Stimulated activated naive CD4-positive, alpha-beta T cell treated with Interleukin-2 at 50 U/mL for 16 hours (primary cell): Measurements from ENCODE around the gene SLFN14.
A peak's percentile ranks its signal among the peaks of the same experiment; 100 is the strongest.
"Not testable (repeated sequence)": the region's sequence is repeated elsewhere in the genome, so short reads cannot be mapped to it uniquely, and the experiment has no call there.

Source experiments
- DNase-seq: peaks from one replicate; lab custom pipeline; 2025; lab: John Stamatoyannopoulos, UW

SLFN14 gene

GRCh38 chr17:35560703-35561102 is at the start of gene SLFN14:
Gene SLFN14 (minus strand): TSS chr17:35560819. CDS start chr17:35558062, 2,757 bp downstream.
- DNase-seq: no peak

- DNase-seq: no peak
Observed at GRCh38 chr17:35609831-35610230, 49.2 kb upstream of the SLFN14 start.

GRCh38 chr17:35607239-35607847 is 46.7 kb upstream of the SLFN14 start:
- DNase-seq: no peak

- no peak for DNase-seq
Observed at GRCh38 chr17:35605678-35606077, 45.1 kb upstream of the SLFN14 start.

DNA sequence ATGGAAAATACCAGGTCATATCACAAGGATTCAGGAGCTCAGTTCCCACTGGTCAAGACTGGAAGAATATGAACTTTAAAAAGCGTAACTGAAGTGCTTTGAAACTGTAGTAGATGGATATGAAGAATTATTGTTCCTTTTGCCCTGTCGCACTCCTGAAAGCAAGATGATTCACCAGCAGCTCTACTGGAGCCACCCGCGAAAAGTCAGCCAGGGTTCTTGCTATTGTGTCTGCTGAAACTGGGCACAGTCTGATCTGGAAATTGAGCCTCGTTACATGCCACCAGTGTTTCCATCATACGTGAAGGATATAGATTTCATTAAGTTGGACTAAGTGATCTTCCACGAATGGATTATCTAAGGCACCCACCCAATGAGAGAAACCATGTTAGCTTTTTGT is 43.1 kb upstream of the SLFN14 start:
- no peak for DNase-seq

DNA sequence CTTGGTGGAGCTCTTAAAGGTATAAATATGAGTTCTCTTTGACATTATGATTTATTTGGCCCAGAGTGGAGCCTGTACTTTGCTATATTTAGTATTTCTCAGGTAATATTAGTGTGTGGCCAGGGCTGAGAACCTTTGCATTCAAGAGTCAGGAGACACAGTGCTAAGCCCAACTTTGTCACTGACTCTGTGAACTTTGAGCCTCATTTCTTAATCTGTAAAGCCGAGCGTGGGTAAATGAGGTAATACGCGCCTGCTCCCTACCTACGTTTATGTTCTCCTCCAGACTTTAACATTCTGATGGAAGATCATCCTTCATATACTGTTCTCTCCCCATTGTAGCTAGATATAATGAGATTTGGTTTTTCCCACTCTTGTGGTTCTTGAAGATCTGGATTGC is 37.0 kb upstream of the SLFN14 start:
- no peak for DNase-seq

DNA sequence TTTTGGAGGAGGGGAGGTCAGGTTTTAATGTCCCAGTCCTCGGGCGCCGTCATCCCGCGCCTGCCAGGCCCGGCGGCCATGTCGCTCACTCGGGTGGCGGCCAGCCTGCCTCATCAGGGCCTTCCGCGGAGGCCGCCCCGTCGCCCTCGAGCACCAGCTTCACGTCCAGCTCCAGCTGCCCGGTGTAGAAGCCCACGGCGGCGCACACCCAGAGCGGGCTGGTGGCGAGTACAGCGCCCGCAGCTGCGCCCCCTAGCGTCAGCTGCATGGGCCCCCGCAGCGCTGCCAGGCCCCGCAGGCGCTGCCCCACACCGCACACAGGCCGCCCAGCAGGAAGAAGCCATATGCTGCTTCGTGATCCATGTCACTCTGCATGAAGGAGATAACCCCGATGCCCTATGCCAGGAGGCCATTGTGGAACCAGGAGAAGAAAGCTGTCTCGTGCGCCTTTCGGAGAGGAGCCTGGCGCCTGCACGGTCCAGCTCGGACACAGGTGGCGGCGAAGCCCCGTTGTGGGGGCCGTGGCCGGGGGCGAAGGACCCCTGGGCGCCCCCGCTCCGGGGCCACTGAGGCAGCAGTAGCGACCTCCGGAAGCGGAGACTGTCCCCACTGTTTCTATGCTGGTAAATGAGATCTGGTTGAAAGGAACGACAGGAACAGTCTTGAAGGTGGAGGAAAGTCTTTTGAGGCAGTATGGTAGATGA is 36.1 kb upstream of the SLFN14 start:
- DNase-seq: no peak

- DNase-seq: no peak
Observed at GRCh38 chr17:35596072-35596471, 35.5 kb upstream of the SLFN14 start.

GRCh38 chr17:35588196-35588920 is 27.7 kb upstream of the SLFN14 start:
- DNase-seq: no peak

DNA sequence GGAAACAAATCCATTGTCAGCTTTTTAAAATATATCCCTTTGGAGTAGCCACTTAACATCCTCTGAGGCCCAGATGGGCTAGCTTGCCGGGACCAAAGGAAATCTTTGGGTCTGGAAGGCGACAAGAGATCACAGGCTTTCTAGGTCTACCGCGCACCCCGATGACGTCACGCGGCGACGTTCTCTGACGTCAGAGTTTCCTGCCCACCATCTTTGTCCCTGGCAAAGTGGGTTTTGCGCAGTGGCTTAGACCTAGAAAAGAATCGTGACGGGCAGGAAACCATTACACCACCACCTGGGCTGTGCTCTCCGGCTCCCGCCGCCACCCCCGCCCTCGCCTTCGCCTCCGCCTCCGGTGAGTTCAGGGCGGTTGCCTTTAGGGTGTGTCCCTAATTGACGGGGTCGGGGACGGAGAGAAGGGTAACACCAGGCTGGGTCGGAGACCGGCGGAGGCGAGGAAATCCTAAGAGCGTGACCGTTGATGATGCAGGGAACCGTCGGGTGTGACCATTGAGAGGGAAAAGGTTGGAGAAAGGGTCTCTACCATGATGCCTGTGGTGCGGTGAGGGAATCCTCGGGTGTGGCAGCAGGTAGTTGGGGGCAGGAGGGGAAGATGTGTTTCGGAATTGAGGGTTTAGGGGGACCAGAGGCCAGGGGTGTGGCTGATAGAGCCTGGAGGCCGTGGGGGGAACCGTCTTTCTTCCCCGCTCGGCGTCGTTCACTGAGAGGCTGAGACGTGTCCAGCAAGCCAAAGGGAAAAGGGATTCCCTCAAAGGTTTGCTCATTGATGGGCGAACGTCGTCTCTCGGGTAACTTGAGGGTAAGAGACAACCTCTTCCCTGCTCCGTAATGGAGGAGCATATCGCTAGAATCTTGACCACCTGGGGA is 26.7 kb upstream of the SLFN14 start, which contains the start of gene AP2B1:
Gene AP2B1, plus strand, starts transcription at position 249 of the 888 bp plus-strand sequence. CDS start 6,709 bp downstream, outside the sequence.
- peak; percentile 91 for DNase-seq

- no peak for DNase-seq
Observed at GRCh38 chr17:35586569-35587073, 26.0 kb upstream of the SLFN14 start.

DNA sequence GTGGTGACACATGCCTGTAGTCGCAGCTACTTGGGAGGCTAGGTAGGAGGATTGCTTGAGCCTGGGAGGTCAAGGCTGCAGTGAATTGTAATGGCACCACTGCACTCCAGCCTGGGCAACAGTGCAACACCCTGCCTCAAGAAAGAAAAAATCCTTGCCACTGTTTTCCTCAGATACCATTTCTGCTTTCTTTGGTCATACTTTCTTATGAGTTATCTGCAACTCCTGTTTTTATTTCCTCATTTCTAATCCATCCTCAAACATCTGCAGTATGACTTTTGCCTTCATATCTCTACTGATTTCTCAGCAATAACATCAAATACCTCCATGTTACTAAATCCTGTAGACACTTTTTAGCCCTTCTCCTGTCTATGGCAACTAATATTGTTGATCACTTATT is 23.4 kb upstream of the SLFN14 start:
- no peak for DNase-seq

DNA sequence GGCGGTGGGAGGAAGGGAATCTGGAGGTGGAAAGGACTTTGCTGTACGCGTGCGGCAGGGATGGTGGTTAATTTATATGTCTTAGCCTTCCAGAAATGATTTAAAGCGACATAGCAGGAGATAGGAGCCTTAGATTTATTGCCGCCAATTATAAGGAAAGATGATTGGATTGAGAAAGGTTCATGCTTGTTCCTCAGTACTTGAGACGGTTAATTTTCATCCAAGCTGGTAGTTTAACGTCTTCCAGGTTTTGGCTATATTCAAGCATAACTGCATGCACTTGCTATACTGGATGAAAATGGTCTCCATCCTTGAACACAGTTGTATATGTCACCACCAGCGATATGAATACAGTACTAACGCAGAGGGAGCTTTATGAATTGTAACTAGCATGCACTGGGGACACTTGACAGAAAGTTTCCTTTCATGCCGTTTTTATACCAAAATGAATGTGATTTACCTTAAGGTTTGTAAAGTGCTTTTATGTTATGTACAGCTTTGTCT is 18.4 kb upstream of the SLFN14 start:
- no peak for DNase-seq

DNA sequence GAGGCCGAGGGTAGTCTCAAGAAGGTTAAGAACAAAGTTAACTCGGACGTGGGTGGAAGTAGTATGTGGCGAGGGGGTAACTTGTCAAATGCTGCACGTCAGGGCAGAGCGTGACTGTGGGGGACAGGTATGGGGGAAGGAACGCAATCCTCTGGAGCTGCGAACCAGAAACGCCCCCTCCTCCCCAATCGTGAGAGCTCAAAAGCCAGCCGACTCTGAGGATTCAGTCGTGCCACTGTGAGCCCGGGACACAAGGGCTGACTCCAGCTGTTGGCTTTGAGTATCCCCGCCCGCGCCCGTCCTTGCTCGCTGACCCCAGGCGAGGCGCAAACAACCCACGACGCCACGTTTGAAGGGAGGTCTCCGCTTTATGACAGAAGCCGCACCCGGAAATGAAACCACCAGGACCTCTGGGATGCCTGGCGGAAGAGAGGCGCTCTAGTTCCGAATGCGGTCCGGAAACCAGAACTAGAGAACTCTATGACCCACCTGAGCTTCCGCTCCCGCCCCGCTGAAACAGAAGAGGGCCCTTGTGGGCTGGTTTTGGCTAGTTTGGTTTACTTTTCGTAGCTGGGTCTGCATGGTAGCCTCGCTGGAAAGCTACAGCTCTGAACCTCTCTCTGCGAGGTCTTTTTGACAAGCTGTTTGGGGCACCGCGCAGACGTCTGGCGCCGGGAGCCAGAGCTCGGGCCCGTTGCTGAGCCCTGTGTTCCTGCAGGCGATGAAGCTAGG is 17.7 kb upstream of the SLFN14 start, which contains the start of gene PEX12:
Gene PEX12, minus strand, starts transcription at position 375 of the 732 bp plus-strand sequence. CDS start 550 bp downstream, outside the sequence.
- DNase-seq: peak; percentile 87

DNA sequence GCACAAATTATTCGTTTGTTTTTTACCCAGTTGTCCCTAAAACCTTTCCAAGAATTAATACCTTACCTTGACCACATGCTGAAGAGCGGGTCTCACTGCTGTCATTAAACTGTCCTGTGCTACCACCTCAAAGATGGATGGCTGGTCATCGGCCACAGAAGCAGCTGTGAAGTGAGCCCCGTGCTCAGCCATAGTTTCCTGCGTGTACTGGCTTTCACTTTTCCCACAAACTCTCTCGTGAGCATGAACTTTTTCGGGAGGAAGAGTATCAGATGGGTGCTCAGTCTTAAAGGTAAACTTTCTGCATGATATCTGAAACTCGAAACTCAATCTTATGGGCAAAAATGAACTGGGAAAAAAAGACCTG is 17.2 kb upstream of the SLFN14 start:
- no peak for DNase-seq

DNA sequence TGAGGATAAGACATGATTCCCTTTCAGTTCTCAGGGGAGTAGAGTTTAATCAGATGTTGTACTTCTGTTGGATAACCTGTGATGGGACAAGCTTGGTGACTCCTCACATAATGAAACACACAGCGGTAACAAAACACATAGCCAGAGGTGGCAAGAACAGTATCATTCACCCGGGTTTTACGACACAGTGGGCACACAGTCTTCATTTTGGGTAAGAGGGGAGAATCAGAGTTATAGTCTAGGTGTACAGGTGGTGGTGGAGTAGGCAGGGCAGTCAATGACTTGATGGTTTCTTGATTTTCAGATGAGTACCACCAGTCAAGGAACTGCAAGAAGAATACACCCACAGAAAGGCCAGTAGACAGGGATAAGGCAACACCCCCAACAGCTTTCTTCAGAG is 15.1 kb upstream of the SLFN14 start:
- DNase-seq: no peak

- no peak for DNase-seq
Observed at GRCh38 chr17:35569405-35569804, 8.8 kb upstream of the SLFN14 start.

- peak; percentile 36 for DNase-seq
Observed at GRCh38 chr17:35568561-35568960, 7.9 kb upstream of the SLFN14 start.

DNA sequence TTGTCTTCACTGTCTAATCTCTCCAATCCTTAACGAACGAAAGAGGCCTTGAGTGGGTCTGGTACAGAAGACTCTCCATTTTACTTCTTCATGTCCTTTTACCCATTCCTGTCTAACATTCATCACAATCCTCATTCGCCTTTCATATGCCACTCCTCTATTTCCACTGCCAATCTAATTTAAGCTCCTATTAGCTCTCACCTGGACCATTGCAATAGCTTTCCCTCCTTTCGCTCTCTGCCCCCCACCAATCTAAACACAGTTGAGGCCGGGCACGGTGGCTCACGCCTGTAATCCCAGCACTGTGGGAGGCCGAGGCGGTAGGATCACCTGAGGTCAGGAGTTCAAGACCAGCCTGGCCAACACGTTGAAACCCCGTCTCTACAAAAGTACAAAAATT is 6.3 kb upstream of the SLFN14 start:
- DNase-seq: no peak

GRCh38 chr17:35563181-35563580 is 2.6 kb upstream of the SLFN14 start:
- DNase-seq: not testable (repeated sequence)
